ACC112 (cell line): ENCODE results near the gene CYP26A1.

Experiments
- H2AFZ ChIP-seq: fragments of 200-600 bp; sonication (generic); one replicate; pipeline ENCODE4 v1.6.0; 2017; ENCODE audit warnings: antibody characterized with exemption, low read length; ENCODE audit not compliant: unreplicated experiment
- H3K27ac ChIP-seq: fragments of 200-600 bp; sonication (generic); 2 replicates; pipeline ENCODE4 v1.5.1; 2014; ENCODE audit warnings: low read depth, mild to moderate bottlenecking, antibody characterized with exemption, low read length, moderate library complexity
- H3K27me3 ChIP-seq: fragments of 200-600 bp; sonication (generic); 2 replicates; pipeline ENCODE4 v1.6.1; 2014; ENCODE audit warnings: mild to moderate bottlenecking, antibody characterized with exemption, low read length, moderate library complexity, mixed read lengths; ENCODE audit not compliant: insufficient read depth
- H3K36me3 ChIP-seq: fragments of 200-600 bp; sonication (generic); 2 replicates; pipeline ENCODE4 v1.6.1; 2016; ENCODE audit warnings: mild to moderate bottlenecking, antibody characterized with exemption, low read length, moderate library complexity, mixed read lengths; ENCODE audit not compliant: insufficient read depth
- H3K4me1 ChIP-seq: fragments of 200-600 bp; sonication (generic); one replicate; pipeline ENCODE4 v1.6.1; 2016; ENCODE audit warnings: low read length, mixed read lengths; ENCODE audit not compliant: insufficient read depth, unreplicated experiment, control insufficient read depth
- H3K4me3 ChIP-seq: fragments of 200-600 bp; sonication (generic); 2 replicates; pipeline ENCODE4 v1.5.1; 2014; ENCODE audit warnings: mild to moderate bottlenecking, low read depth, low read length
- H3K79me2 ChIP-seq: fragments of 200-600 bp; sonication (generic); one replicate; pipeline ENCODE4 v1.6.0; 2016; ENCODE audit warnings: low read length; ENCODE audit not compliant: control insufficient read depth, unreplicated experiment, insufficient read depth

Gene CYP26A1

GRCh38 chr10:93072225-93072712 lies 1.4 kb upstream of the CYP26A1 start:
- H3K79me2 ChIP-seq: no peaks in the 10 kb centered on the region
- H3K27me3 ChIP-seq: peaks cover 94% of the 10 kb centered on the region
- H3K4me1 ChIP-seq: peaks cover 8% of the 10 kb centered on the region
- peak overlapping the region; percentile 73 for H3K4me3 ChIP-seq
- no peak overlapping the region for H2AFZ ChIP-seq
- no peak overlapping the region for H3K27ac ChIP-seq
- H3K36me3 ChIP-seq: no peaks in the 10 kb centered on the region

- no peak overlapping the region for H2AFZ ChIP-seq
Measured at GRCh38 chr10:93072713-93073538, 767 bp upstream of the CYP26A1 start.

GRCh38 chr10:93074147-93074596 lies 479 bp downstream of the CYP26A1 start:
- Histone ChIP-seq H3K27me3 (peaks cover 86% of the 10 kb centered on the region), H3K27ac (no peak overlapping the region), H2AFZ (no peak overlapping the region), H3K79me2 (no peaks in the 10 kb centered on the region), H3K4me3 (peak overlapping the region; percentile 54; the same call in 1 of the 2 replicates), H3K36me3 (no peaks in the 10 kb centered on the region), H3K4me1 (peaks cover 8% of the 10 kb centered on the region)

More at GRCh38 chr10:93072713-93073538, 767 bp upstream of the CYP26A1 start:
- H3K27me3 ChIP-seq: peaks cover 94% of the 10 kb centered on the region
- H3K27ac ChIP-seq: no peak overlapping the region
- no peaks in the 10 kb centered on the region for H3K79me2 ChIP-seq
- peaks cover 8% of the 10 kb centered on the region for H3K4me1 ChIP-seq
- H3K36me3 ChIP-seq: no peaks in the 10 kb centered on the region
- peak overlapping the region; percentile 73 for H3K4me3 ChIP-seq

GRCh38 chr10:93074597-93075368 lies 1.1 kb downstream of the CYP26A1 start:
- no peaks in the 10 kb centered on the region for H3K36me3 ChIP-seq
- no peak overlapping the region for H2AFZ ChIP-seq
- peaks cover 82% of the 10 kb centered on the region for H3K27me3 ChIP-seq
- H3K79me2 ChIP-seq: no peaks in the 10 kb centered on the region
- peaks cover 8% of the 10 kb centered on the region for H3K4me1 ChIP-seq
- H3K4me3 ChIP-seq: peak overlapping the region; percentile 54; the same call in 1 of the 2 replicates
- no peak overlapping the region for H3K27ac ChIP-seq

- H3K4me3 ChIP-seq: no peak overlapping the region
- no peak overlapping the region for H3K27ac ChIP-seq
- H3K27me3 ChIP-seq: peaks cover 74% of the 10 kb centered on the region
- H2AFZ ChIP-seq: no peak overlapping the region
- peaks cover 13% of the 10 kb centered on the region for H3K4me1 ChIP-seq
- H3K36me3 ChIP-seq: no peaks in the 10 kb centered on the region
- no peaks in the 10 kb centered on the region for H3K79me2 ChIP-seq
Measured at GRCh38 chr10:93075369-93076221, 1.9 kb downstream of the CYP26A1 start.

- no peak overlapping the region for H2AFZ ChIP-seq
- H3K79me2 ChIP-seq: no peaks in the 10 kb centered on the region
- H3K27ac ChIP-seq: no peak overlapping the region
- H3K4me1 ChIP-seq: peaks cover 11% of the 10 kb centered on the region
- H3K27me3 ChIP-seq: peaks cover 71% of the 10 kb centered on the region
- no peak overlapping the region for H3K4me3 ChIP-seq
- no peaks in the 10 kb centered on the region for H3K36me3 ChIP-seq
Measured at GRCh38 chr10:93076871-93077270, 3.2 kb downstream of the CYP26A1 start.

GRCh38 chr10:93077860-93078337 lies 4.2 kb downstream of the CYP26A1 start:
- H2AFZ ChIP-seq: no peak overlapping the region
- peaks cover 61% of the 10 kb centered on the region for H3K27me3 ChIP-seq
- H3K4me3 ChIP-seq: no peak overlapping the region
- no peak overlapping the region for H3K27ac ChIP-seq
- H3K79me2 ChIP-seq: no peaks in the 10 kb centered on the region
- peaks cover 4% of the 10 kb centered on the region for H3K4me1 ChIP-seq
- H3K36me3 ChIP-seq: no peaks in the 10 kb centered on the region

- Histone ChIP-seq H3K27me3 (peaks cover 41% of the 10 kb centered on the region), H3K79me2 (no peaks in the 10 kb centered on the region), H3K4me1 (peaks cover 4% of the 10 kb centered on the region), H3K4me3 (peak overlapping the region; percentile 51), H2AFZ (peak overlapping the region; percentile 90), H3K27ac (no peak overlapping the region), H3K36me3 (no peaks in the 10 kb centered on the region)
Measured at GRCh38 chr10:93079663-93080349, 6.1 kb downstream of the CYP26A1 start.

GRCh38 chr10:93080350-93081046 lies 6.8 kb downstream of the CYP26A1 start:
- Histone ChIP-seq H3K27me3 (peaks cover 36% of the 10 kb centered on the region), H3K4me3 (peak overlapping the region; percentile 51), H3K79me2 (no peaks in the 10 kb centered on the region), H3K36me3 (no peaks in the 10 kb centered on the region), H2AFZ (peak overlapping the region; percentile 90), H3K27ac (no peak overlapping the region), H3K4me1 (peaks cover 4% of the 10 kb centered on the region)
